Activated CD4-positive, alpha-beta T cell treated with anti-CD3 and anti-CD28 coated beads, Interleukin-2, amount 50 U/mL, for 24 hours (primary cell): Measurements from ENCODE around the gene CPEB4.

Experiments used
- DNase-seq, 2 donors: peaks; one replicate each; pipeline ENCODE4 v3.0.0-alpha.2; 2020; ENCODE audit warnings: low read depth in 1 of 2, low spot score in 1 of 2

CPEB4 gene

DNA sequence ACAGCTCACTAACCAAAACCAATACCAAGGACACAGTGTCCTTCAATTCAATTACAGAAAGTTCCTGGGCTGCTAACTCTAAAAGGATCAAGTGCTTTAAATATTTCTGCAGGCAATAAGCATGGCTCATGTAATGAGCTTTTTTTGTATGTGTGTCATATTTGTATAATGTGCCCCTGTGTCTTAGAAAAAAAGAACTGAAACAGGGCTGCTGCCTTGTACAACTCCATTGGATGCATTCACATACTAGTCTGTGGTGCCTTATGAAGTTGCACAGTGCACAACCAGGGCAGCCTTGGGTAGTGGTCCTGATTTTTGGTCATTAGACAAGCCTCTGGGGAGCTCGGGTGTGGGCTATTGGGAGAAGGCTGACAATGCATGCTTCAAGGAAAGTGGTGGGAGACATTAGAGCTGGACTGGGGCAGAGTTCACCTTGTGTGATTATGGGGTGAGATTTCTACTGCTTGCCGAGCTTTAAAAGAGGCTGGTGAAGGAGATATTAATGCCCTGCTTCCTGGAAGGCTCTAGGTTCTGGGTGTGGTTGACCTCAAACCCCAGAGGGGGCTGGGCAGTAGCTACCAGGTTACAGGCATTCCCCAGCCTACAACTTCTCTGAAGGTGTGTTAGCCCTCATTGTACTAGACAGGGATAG, 3.6 kb upstream of the CPEB4 start:
- DNase-seq, result peak in 1 of 2 donors; percentile 20

DNA sequence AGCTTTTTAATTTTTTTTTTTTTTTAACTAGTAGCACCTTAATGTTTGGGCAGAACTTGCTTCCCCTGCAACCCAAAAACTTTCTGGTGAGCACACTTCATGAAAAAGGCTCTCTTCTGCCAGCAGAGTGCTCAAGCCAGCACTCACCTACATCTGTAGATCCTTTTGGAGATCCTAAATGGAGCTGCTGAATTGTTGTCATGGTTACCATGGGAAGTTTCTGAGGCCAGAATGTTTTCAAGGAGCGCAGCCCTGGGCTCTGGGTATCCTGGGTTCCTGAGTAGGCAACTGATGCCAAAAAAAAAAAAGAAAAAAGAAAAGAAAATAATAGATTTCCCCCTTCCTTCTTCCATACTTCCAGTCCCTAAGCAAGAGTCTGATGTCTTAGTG, 3.1 kb upstream of the CPEB4 start:
- DNase-seq, result no peak

- no peak for DNase-seq
These were observed 2.6 kb upstream of the CPEB4 start for GRCh38 chr5:173885475-173886010.

- no peak for DNase-seq
These were observed 2.0 kb upstream of the CPEB4 start for GRCh38 chr5:173886150-173886549.

DNA sequence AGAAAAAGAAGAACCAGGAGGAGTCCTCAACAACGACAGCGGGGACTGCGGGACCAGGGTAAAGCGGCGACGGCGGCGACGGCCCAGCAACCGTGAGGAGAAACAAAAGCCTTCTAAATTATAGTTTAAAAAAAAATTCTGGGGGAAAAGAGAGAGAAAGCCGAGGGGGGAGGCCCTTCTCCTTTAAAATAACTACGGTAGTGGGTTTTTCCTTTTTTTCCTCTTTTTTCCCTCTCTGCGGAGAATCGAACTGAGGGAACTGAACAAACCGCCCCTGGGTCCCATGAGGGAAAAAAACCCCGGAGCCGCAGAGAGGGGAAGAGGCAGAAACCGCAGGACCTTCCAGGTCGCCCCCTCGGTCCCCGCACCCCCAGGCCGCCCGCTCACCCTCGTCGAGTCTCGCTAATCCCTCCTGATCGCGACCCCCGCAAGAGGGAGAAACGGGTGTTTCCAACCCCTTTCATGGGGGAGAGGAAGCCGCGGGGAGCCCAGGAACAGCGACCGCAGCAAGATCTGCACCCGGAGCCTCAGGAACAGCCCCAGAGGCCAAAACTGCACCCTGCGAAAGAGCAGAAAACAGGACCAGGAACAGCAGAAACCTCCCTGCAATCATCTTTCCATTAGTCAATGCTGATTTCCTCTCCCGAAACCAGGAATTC, 453 bp downstream of the CPEB4 start:
- DNase-seq, result no peak

GRCh38 chr5:173890195-173890991, 2.2 kb downstream of the CPEB4 start:
- no peak for DNase-seq

DNA sequence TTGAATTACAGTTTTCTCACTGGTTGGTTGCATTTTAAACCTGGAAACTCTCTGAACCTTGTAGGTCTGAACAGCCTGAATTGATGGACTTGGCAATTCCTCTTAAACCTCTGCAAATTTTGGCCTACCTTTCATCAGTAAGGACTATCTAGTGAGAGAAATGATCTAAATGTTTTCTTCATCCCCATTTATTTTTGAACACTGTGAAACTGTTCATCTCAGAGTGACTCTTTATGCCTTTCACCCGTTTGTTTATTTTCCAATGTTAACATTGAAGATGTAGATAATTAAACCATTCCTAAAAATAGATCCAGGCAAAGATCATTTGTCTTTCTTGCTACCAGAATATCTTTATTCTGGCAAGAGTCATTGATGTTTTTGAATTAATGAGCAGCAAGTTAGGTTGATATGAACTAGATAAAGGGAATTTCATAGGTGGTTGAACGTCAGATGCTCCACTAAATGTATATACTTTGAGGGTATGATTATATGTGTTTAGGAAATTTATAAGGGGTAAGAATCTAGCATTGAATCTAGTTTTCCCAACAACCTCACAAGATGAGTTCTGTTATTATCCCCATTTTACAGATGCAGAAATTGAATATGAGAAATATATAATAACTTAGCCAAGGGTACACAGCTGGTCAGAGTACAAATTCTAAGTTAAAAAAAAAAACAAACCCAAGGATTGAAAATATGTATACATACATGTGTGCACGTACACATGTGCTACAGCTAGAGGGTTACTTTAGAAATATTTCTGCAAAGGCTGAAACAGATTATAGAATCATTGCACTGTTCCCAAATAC, 3.4 kb downstream of the CPEB4 start:
- no peak for DNase-seq

DNA sequence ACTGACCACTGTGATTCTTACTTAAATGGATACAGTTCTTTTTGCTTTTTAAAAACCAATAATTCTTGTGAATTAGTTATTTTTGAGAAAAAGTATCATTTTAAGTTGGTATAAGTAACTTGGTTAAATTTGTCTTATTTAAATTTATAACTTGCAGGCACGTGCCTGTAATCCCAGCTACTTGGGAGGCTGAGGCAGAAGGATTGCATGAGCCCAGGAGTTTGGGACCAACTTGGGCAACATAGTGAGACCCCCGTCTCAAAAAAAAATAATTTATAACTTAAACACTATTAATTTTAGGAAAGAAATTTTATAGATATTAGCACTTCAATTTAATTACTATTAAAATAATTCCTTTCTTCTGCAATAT, 5.0 kb downstream of the CPEB4 start:
- DNase-seq, result no peak

GRCh38 chr5:173895401-173896165, 7.4 kb downstream of the CPEB4 start:
- no peak for DNase-seq

- DNase-seq, result no peak
These were observed 8.5 kb downstream of the CPEB4 start for GRCh38 chr5:173896631-173897030.

- no peak for DNase-seq
These were observed 13.6 kb downstream of the CPEB4 start for GRCh38 chr5:173901705-173902104.

GRCh38 chr5:173902334-173902733, 14.2 kb downstream of the CPEB4 start:
- no peak for DNase-seq

DNA sequence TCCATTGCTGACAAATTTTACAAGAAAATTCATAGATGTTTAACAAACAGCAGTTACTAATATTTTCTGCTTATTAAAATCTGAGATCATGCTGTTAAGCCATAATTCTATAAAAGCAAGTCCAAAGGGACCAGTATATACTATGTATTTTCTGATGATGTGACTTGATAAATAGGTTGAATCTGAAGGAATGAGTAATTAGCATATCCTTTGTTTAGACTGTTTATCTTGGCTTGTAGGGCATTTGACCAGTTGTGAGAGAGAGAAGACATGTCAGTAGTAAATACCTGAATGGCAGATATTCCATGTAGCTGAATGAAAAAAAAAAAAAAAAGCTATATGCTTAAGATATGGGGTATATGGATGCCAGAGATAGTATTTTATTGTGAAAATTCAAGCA, 14.6 kb downstream of the CPEB4 start:
- DNase-seq, result no peak

- DNase-seq, result no peak
These were observed 15.4 kb downstream of the CPEB4 start for GRCh38 chr5:173903396-173904140.

DNA sequence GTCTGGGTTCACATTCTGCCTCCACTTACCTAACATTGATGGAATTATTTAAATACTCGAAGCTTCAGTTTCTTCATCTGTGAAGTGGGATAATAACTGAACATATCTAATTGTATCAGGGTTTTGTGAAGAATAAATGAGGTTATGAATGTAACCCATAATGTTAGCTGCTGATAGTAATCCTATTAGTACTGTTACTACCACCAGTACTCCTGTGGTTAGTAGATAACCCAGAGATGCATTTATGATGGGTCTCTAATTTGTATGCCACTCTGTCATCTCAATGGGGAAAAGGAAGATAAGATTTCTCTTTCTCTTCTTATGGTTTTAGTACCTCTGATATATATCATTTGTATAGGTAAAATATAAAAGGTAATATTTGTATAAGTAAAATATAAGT, 16.0 kb downstream of the CPEB4 start:
- DNase-seq, result no peak

GRCh38 chr5:173907284-173907683, 19.1 kb downstream of the CPEB4 start:
- DNase-seq, result no peak

DNA sequence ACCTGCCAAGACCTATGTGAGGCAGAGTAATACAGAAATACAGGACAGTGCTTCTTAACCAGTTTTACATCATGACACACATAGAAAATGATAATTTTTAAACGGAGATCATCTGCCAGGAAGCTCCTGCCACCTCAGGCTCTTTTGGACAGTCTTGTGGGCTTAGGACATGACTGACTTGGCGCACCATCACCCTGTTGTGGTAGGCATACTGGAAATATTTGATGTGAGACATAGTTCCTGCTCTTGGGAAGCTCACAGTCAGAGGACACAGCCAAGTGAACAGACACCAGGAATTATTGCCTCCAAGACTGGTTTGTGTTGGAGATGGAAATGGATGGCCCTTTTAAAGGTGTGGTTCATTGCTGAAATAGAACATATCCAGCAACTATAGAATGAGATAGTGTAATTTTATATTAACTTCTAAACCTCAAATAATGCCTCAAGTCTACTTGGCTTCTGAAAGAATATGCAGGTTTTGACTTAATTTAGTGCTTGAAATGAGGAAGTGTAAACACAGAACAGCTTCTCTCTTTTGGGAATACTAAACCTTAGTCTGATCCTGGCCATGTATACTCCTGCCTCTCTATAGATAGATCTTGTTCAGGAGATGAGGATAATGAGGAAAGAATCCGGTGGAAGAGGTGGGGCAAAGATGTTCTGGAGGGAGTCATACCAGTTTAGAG, 19.7 kb downstream of the CPEB4 start:
- no peak for DNase-seq

- no peak for DNase-seq
These were observed 21.1 kb downstream of the CPEB4 start for GRCh38 chr5:173909199-173909598.

GRCh38 chr5:173910215-173910614, 22.1 kb downstream of the CPEB4 start:
- no peak for DNase-seq
